ENCODE data around the gene ABLIM2. TPM values are rescaled to one million over a fixed set of nuclear protein-coding genes. Genes with fewer than 3 reads are reported as not detected.

The ABLIM2 gene
- total RNA-seq, 1 experiment from 2014 or later: 6.1 TPM

GRCh38 chr4:8045909-8046308, 112.7 kb downstream of the ABLIM2 start:
- H3K79me2 ChIP-seq (ENCODE audit: insufficient read depth, low read length): no peaks in the 10 kb centered on the region
- H3K4me3 ChIP-seq (replicated peaks in 1 of 2; ENCODE audit: low read depth in 1 of 2, low read length in 2 of 2): no peak overlapping the region
- no peaks in the 10 kb centered on the region for H4K20me1 ChIP-seq (ENCODE audit: insufficient read depth)
- no peaks in the 10 kb centered on the region for H3K9me3 ChIP-seq (ENCODE audit: control insufficient read depth in 1 of 2, insufficient read depth in 1 of 2, low read depth in 1 of 2, low read length in 2 of 2)
- CTCF ChIA-PET: no interaction called here
- ATAC-seq (no peak), DNase-seq (ENCODE audit: low read depth, low spot score) (no peak)
- no peaks in the 10 kb centered on the region; a peak in 1 of 4 replicates for H3K4me1 ChIP-seq (ENCODE audit: control insufficient read depth in 1 of 2, insufficient read depth in 2 of 2, low read length in 2 of 2)
- no peak overlapping the region for H3K4me2 ChIP-seq (ENCODE audit: low read length)
- POLR2A ChIA-PET: no interaction called here
- H3K27me3 ChIP-seq (ENCODE audit: insufficient read depth, low read length): no peaks in the 10 kb centered on the region
- no peak overlapping the region for H2AFZ ChIP-seq (ENCODE audit: low read depth, low read length, poor library complexity, severe bottlenecking)
- RAD21 ChIA-PET (ENCODE audit: low non-redundant PET in 1 of 2, low total read pairs in 2 of 2, uncharacterized antibody in 2 of 2, unreplicated experiment in 2 of 2): no interaction called here
- TF ChIP-seq ZNF274 (IDR thresholded peaks at IDR 0.05; ENCODE audit: low read depth, low read length) (no peak), EGR1 (IDR thresholded peaks at IDR 0.05; ENCODE audit: low read depth) (no peak), ELF1 (IDR thresholded peaks at IDR 0.05; ENCODE audit: borderline replicate concordance, low read depth) (no peak), TCF7L2 (IDR thresholded peaks at IDR 0.05; ENCODE audit: borderline replicate concordance, extremely low read depth, insufficient read depth, insufficient read length) (no peak), RAD21 (IDR thresholded peaks at IDR 0.05; ENCODE audit: low read depth) (no peak), SP1 (IDR thresholded peaks at IDR 0.05; ENCODE audit: low read depth) (no peak)
- TF ChIP-seq, protein P1, sequence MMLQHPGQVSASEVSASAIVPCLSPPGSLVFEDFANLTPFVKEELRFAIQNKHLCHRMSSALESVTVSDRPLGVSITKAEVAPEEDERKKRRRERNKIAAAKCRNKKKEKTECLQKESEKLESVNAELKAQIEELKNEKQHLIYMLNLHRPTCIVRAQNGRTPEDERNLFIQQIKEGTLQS (IDR thresholded peaks at IDR 0.05): no peak
- H3K27ac ChIP-seq (ENCODE audit: low read depth, low read length): no peak overlapping the region
- no peak overlapping the region for H3K9ac ChIP-seq (ENCODE audit: low read length)
- no TSS peak for BruUV-seq (replicated peaks)
- intact Hi-C loops (cut with micrococcal nuclease): no loop called here
- no peaks in the 10 kb centered on the region for H3K9me2 ChIP-seq (ENCODE audit: insufficient read depth)
- H3K36me3 ChIP-seq (ENCODE audit: control insufficient read depth in 1 of 2, insufficient read depth in 2 of 2, low read length in 2 of 2): no peaks in the 10 kb centered on the region

DNA sequence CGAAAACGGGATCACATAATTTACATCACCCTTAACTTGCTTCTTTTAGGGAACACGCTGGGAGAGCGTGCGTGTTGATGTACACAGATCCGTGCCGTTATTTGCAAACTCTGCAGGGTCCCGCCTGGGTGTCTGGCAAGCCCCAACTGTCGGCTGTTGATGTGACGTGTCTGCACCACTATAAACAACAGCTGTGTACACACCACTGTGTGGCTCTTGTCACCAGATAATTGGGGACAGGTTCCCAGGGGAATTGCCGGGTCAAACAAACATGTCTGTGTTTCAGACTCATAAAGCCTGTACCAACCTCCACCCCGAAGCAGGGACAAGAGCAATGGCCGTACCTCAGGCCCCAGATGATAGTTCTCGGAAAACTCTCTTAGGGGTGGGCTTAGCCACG, 113.9 kb downstream of the ABLIM2 start:
- no peaks in the 10 kb centered on the region for H3K79me2 ChIP-seq (ENCODE audit: insufficient read depth, low read length)
- intact Hi-C loops (cut with micrococcal nuclease): no loop called here
- H3K27ac ChIP-seq (ENCODE audit: low read depth, low read length): no peak overlapping the region
- BruUV-seq (replicated peaks): no TSS peak
- H2AFZ ChIP-seq (ENCODE audit: low read depth, low read length, poor library complexity, severe bottlenecking): no peak overlapping the region
- ChIA-PET CTCF (no interaction called here), RAD21 (ENCODE audit: low non-redundant PET in 1 of 2, low total read pairs in 2 of 2, uncharacterized antibody in 2 of 2, unreplicated experiment in 2 of 2) (no interaction called here), POLR2A (no interaction called here)
- DNase-seq (ENCODE audit: low read depth, low spot score): no peak
- no peaks in the 10 kb centered on the region for H3K27me3 ChIP-seq (ENCODE audit: insufficient read depth, low read length)
- no peaks in the 10 kb centered on the region for H3K4me1 ChIP-seq (ENCODE audit: control insufficient read depth in 1 of 2, insufficient read depth in 2 of 2, low read length in 2 of 2)
- H3K9me2 ChIP-seq (ENCODE audit: insufficient read depth): no peaks in the 10 kb centered on the region
- no peak for TF ChIP-seq JUND (IDR thresholded peaks at IDR 0.05)
- no peak for TF ChIP-seq MAX (IDR thresholded peaks at IDR 0.05)
- no peak for TF ChIP-seq TCF7L2 (IDR thresholded peaks at IDR 0.05; ENCODE audit: borderline replicate concordance, extremely low read depth, insufficient read depth, insufficient read length)
- TF ChIP-seq POLR2AphosphoS5 (IDR thresholded peaks at IDR 0.05; ENCODE audit: low read depth, low read length): no peak
- no peak for TF ChIP-seq SP1 (IDR thresholded peaks at IDR 0.05; ENCODE audit: low read depth)
- no peak for TF ChIP-seq FOSL1 (IDR thresholded peaks at IDR 0.05; ENCODE audit: low read depth)
- no peak for TF ChIP-seq YY1 (IDR thresholded peaks at IDR 0.05; ENCODE audit: extremely low read depth, insufficient replicate concordance, low read depth, low read length)
- TF ChIP-seq EGR1 (IDR thresholded peaks at IDR 0.05; ENCODE audit: low read depth): no peak
- TF ChIP-seq, protein P1 (IDR thresholded peaks at IDR 0.05): no peak
- TF ChIP-seq ZNF274 (IDR thresholded peaks at IDR 0.05; ENCODE audit: low read depth, low read length): no peak
- TF ChIP-seq EZH2phosphoT487 (IDR thresholded peaks at IDR 0.05; ENCODE audit: borderline replicate concordance): no peak
- TF ChIP-seq, protein P2, sequence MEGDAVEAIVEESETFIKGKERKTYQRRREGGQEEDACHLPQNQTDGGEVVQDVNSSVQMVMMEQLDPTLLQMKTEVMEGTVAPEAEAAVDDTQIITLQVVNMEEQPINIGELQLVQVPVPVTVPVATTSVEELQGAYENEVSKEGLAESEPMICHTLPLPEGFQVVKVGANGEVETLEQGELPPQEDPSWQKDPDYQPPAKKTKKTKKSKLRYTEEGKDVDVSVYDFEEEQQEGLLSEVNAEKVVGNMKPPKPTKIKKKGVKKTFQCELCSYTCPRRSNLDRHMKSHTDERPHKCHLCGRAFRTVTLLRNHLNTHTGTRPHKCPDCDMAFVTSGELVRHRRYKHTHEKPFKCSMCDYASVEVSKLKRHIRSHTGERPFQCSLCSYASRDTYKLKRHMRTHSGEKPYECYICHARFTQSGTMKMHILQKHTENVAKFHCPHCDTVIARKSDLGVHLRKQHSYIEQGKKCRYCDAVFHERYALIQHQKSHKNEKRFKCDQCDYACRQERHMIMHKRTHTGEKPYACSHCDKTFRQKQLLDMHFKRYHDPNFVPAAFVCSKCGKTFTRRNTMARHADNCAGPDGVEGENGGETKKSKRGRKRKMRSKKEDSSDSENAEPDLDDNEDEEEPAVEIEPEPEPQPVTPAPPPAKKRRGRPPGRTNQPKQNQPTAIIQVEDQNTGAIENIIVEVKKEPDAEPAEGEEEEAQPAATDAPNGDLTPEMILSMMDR (IDR thresholded peaks at IDR 0.05 in 2 of 3, conservative IDR thresholded peaks at IDR 0.05 in 1 of 3; ENCODE audit: borderline replicate concordance in 1 of 3, insufficient read depth in 1 of 3, low read depth in 2 of 3, low read length in 2 of 3): no peak
- no peak for TF ChIP-seq CEBPB (IDR thresholded peaks at IDR 0.05; ENCODE audit: low read depth)
- TF ChIP-seq ZFX (IDR thresholded peaks at IDR 0.05): no peak
- no peak for TF ChIP-seq CBX3 (IDR thresholded peaks at IDR 0.05; ENCODE audit: low read depth)
- no peak for TF ChIP-seq SIN3A (IDR thresholded peaks at IDR 0.05; ENCODE audit: low read depth)
- TF ChIP-seq RAD21 (IDR thresholded peaks at IDR 0.05; ENCODE audit: low read depth): no peak
- no peaks in the 10 kb centered on the region for H4K20me1 ChIP-seq (ENCODE audit: insufficient read depth)
- H3K36me3 ChIP-seq (ENCODE audit: control insufficient read depth in 1 of 2, insufficient read depth in 2 of 2, low read length in 2 of 2): no peaks in the 10 kb centered on the region
- H3K4me2 ChIP-seq (ENCODE audit: low read length): no peak overlapping the region
- H3K9ac ChIP-seq (ENCODE audit: low read length): no peak overlapping the region
- H3K9me3 ChIP-seq (ENCODE audit: control insufficient read depth in 1 of 2, insufficient read depth in 1 of 2, low read depth in 1 of 2, low read length in 2 of 2): no peaks in the 10 kb centered on the region
- no peak overlapping the region for H3K4me3 ChIP-seq (replicated peaks in 1 of 2; ENCODE audit: low read depth in 1 of 2, low read length in 2 of 2)
- no peak for ATAC-seq
